GM18505 (cell line): ENCODE measurements around the gene PPP1R7.

Experiments
- ATAC-seq: cut with Tn5 transposase; IDR thresholded peaks from one replicate; pipeline ENCODE4 v1.9.1; 2021; ENCODE audit not compliant: unreplicated experiment
- POLR2A ChIP-seq: IDR thresholded peaks from 4 replicates; pipeline ENCODE4 v1.6.1; 2011; ENCODE audit warnings: borderline replicate concordance; ENCODE audit not compliant: insufficient read depth, insufficient read length; ENCODE audit errors: extremely low read depth

PPP1R7 gene

DNA sequence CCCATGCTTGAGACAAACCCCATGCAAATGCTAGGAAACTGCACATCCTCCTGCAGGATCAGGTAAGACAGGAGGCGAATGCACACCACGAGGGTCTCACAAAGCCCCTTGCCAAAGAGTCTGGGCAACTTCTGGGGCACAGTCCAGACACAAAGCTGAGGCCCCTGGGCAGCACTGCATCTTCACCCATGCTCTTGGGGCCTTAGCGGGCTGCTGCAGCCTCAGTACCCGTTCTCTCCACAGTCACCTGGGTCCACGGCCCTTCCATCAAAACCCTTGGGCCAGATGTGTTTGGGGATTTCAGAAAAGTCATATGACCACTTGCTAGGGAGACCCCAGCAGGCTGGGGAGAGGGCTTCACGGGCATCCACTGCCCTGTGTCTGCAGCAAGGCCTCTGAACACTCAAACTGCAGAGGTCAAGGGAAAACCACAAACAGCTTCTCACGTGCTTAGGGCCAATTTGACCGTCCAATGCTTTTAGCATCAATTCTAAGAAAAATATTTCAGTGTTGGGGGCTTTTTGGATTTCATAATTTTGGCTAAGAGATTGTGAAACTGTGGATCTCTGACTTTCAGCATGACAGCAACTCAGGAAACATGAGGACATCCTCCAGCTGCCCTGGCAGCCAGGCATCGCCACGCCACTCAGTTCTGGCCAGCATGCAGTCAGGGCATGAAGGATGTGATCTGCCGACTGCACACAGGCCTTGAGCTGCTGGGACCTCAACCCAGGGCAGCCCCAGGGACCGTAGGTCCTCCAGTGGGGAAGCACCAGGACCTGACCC, 21.0 kb upstream of the PPP1R7 start:
- ATAC-seq = no peak
- peak; percentile 32 for TF ChIP-seq POLR2A

DNA sequence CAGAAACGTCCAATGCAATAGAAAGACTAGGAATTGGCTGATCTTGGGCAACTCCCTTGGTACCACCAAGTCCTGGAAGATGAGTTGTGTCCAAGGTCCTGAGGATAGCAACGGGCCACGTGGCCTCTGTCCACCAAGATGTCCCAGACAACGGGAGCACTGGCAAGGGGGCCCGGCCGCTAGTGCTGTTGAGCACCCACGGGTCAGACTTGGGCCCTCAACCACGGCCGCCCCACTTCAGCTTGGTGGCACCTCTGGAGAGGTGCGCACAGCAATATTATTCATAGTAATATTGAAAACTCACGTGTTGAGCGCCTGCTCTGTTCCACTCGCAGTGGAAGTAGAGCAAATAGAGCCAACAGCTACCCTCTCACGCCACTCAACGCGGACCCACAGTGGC, 20.0 kb upstream of the PPP1R7 start:
- TF ChIP-seq POLR2A = no peak
- ATAC-seq = no peak

DNA sequence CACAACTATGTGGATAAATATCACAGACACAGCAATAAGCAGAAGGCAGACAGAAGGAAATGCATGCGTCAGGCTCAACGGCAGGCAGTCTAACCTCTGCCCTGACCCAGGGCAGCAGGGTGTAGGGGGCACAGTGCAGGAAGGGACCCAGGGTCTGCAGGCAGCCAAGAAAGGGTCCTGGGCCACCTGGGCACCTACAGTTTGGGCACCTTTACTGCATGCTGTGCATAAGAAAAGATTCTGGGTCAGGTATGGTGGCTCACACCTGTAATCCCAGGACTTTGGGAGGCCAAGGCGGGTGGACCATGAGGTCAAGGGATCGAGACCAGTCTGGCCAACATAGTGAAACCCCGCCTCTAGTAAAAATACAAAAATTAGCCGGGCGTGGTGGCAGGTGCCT, 18.7 kb upstream of the PPP1R7 start:
- ATAC-seq = no peak

DNA sequence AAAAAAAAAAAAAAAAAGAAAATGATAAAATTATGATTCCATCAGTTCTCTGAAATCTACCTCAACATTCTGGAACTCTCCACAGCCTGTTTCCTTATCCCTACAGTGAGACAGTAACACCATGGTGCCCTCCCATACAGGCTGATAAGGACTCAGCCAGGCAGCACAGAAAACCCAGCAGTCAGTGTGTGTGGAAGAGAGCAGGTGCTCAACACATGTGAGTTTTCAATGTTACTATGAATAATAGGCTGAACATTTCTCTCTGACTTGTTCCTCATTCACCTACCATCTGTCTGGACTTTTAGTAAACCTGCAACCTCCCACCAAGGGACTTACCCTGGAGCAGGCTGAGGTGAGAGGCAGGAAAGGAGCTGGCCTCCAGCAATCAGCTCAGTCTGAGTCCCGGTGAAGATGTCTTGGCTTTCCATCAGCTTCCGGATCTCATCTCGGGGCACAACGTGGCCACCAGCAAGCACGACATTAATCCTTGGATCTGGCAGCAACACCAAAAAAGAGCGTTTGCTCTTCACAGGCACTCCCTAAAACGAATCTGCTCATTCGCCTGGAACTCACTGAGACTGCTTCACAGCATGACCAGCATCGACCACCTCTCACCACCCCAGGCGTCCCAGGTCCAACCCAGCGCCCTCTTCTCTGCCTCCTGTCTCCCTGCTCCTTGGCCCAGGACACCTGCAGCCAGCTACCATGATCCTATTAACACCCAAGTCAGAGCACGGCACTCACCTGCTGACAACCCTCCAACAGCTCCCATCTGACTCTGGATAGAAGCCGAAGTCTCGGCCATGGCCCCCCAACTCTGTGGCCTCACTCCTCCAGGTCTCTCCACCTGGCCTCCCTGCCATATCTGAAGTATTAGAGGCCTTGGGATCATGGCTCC, 17.5 kb upstream of the PPP1R7 start:
- ATAC-seq = no peak
- no peak for TF ChIP-seq POLR2A

More for the DNA sequence above, 18.7 kb upstream of the PPP1R7 start:
- TF ChIP-seq POLR2A = no peak

DNA sequence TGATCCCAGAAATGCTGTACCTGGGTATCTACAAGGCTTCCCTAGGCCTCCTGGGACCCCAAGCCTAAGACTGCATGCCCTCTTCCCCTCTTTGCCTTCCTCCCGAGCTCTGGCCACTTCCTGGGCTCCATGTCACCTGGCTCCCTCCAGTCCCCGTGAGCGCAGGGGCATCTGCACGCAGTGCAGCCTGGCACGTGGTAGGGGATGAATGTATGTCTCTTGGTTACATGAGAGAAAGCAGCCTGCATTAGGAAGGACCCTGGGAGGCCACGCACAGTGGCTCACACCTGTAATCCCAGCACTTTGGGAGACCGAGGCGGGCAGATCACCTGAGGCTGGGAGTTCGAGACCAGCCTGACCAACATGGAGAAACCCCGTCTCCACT, 16.8 kb upstream of the PPP1R7 start:
- ATAC-seq = no peak
- TF ChIP-seq POLR2A = no peak

DNA sequence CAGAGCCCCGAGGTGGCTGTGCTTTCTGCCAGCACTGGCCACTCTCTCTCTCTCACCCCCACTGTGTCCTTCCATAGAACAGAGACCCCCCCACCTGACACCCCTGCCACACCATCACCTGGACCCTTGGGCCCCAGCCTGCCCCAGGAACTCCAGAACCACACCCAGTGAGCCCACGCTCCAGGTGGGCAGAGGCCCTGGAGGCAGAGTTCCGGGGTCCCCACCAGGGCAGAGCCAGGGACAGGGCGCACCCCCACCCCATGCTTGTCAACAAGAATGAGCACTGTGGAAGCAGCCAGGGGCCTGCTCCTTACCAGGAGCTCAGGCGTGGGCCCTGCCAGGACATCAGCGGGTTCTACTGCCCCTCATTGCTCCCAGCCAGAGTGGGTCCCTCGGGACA, 15.6 kb upstream of the PPP1R7 start:
- no peak for TF ChIP-seq POLR2A
- ATAC-seq = no peak

DNA sequence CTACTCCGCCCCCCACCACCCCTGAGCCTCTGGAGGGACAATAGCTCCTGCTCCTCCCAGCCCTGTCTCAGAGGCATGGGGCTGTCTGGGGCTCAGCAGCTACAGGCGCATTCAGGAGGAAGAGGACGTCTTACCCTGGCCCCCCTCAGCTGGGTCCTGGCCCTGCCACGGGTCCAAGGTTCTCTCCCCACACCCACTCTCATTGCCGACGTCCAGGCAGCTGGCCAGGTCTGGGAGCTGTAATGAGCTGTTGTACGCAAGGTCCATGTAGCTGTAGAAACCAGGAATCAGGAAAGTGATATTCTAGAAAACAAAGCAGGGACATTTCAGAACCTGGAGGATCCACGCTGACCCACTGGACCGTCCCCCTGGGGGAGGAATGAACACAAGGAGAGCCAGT, 14.5 kb upstream of the PPP1R7 start:
- no peak for TF ChIP-seq POLR2A
- ATAC-seq = no peak

DNA sequence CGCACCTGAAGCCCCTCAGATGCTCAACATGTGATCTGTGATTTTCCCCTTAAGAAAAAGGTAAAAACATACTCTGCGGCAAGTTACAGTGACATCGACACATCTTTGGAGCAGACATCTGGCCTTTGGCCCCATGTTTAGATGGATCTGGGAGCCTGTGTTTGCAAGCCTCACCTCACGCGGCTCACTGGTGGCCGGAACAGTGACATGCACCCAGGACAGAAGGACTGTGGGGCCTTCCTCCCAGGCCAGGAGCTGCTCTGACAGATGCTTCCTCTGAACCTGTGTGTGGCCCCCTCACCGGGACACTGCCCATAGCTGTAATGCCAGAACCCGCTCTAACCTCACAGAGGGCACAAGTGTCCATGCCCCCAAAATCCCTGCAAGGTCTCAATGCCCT, 14.1 kb upstream of the PPP1R7 start:
- no peak for TF ChIP-seq POLR2A
- no peak for ATAC-seq

DNA sequence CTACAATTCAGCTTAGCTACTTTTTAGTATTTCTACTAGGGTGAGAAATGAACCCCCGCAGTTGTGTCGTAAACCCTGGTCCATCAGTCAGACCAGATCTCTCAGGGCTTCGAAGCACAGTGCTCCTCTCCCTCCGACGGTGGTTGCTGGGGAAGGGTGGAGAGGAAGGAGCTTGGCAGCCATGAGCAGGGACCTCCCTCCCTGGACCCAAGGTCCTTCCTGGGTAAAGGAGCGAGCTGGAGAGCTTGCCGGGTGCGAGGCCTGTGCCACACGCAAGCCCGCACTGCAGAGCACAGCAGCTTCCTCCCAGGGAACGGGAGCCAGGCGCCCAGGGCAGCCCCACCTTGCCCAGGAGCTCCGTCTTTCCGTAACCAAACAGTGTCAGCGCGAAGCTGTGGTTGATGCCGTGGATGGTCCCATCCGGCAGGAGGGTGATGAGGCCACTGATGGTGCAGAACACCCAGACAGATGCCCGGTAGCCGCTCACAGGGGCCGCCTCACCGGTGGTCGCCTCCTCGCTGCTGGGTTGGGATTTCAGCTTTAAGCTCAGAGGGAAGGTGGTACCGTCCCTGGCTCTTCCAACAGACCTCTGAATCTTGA, 13.5 kb upstream of the PPP1R7 start:
- no peak for TF ChIP-seq POLR2A
- no peak for ATAC-seq

DNA sequence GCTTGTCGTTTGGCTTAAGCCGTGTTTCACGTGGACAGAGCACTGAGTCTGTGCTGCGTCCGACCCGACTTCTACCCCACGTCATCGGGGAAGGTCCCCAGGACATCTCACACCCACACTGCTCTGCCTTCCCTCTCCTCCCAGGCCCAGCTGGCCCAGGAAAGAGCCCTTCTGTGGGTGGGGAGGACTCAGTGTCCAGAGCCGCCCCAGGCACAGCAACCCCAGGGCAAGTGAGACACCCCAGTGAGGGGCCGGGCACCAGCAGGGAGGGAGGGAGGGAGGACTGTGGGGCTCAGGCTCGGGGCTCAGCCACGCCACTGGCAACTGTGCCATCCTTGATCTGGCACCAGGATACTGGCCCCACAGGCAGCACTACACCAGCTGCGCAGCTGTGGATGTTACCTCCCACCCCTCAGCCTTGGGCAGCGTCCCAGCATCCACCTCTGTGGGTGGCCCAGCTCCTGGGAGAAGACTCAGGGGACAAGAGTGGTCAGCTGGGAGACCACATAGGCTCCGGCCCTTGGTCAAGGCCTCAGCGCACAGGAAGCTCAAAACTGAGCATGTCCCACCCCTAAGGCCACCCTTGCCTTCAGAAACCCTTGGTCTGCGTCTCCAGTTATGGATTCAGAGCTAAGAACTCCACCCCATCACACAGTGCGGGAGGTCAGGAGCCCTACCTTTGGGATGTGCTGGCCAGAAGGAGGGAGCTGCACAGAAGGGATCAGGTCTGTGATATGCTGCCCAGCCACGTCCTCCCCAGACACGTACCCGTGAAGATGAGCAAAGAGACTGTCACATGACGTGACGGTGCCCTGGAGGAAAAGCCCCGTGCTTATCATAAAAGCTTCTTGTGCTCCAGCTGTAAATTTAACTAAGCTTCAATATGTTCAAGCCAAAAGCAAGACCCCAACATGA, 12.7 kb upstream of the PPP1R7 start:
- no peak for ATAC-seq
- no peak for TF ChIP-seq POLR2A

DNA sequence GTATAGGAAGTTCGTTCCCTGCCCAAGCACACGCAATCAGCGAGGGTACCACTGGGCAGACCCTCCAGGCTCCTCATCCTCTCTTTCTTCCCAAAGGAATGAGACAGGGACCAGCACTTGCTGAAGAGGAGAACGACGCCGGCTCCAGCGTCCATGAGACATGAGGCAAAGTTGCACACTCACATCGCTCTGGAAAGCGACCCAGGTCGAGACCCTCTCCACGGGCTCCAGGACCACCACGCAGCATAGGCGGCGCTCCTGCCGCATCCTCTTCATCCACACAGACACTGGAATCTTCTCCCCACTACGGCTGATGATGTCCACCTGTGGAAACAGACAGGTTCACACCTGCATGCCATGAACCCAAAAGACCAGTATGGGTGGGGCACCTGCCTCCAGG, 11.8 kb upstream of the PPP1R7 start:
- no peak for ATAC-seq
- no peak for TF ChIP-seq POLR2A

DNA sequence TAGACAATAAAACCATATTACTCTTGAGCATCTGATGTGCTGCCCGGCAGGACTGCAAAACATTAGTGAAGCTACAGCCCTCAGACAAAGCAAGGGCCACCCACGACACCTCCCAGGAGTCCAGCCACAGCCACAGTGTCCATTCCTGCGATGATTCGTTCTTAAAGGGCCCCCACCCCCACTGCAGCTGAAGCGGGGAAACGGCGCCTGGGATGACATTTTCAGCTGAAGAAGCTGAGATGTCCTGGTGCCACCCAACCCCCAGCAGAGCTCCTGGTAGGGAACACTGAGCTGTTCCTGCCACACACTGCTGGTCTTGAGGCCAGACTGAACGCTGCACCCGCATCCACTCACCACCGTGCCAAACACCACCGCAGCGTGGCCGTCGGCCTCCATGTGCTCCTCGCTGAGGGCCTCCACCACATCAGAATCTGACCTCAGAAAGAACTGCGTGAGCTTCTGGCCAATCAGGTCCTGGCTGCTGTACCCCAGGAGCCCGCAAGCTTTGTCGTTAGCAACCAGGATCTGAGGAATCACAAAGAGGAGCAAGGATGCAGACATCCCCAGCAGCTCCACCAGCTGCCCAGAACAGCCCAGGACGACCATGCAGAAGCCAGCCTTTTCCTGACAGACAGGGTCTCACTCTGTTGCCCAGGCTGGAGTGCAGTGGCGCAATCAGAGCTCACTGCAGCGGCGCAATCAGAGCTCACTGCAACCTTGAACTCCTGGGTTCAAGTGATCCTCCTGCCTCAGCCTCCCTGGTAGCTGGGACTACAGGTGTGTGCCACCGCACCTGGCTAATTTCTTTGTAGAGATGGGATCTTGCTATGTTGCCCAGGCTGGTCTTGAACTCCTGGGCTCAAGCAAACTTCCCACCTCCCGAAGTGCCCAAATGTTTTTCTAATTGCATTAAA, 10.5 kb upstream of the PPP1R7 start:
- no peak for ATAC-seq
- TF ChIP-seq POLR2A = no peak

DNA sequence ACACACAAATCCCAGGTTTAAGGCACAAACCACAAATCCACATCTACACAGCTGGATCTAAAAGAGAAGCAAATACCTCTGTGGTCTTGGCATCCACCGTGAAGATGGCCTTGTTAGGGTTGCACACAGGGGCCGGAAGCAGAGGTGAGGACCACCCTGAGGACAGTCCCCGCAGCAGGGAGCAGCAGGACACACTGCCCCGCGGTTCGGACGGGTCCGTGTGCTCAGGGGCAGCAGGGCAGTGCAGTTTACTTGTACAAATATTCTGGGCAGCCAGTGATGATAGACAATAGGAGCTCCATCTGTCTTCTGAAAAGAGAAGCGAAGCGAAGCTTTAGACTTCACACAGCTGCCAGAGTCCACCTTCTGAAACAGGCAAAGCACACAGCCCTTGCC, 9.8 kb upstream of the PPP1R7 start:
- TF ChIP-seq POLR2A = no peak
- no peak for ATAC-seq
